Activated T-cell treated with anti-CD3 and anti-CD28 coated beads, Interleukin-2, amount 50 U/mL, for 24 hours (primary cell): ENCODE results near the gene THEM5.
"Not testable (repeated sequence)": the region's sequence is repeated elsewhere in the genome, so short reads cannot be mapped to it uniquely, and the experiment has no call there.

Experiments used
- DNase-seq: peaks from one replicate; pipeline ENCODE4 v3.0.0-alpha.2; 2020
- H3K27ac Mint-ChIP-seq: 2 replicates; pipeline ENCODE4 v1.8.0; 2020; ENCODE audit warnings: mild to moderate bottlenecking, mixed read lengths
- H3K27me3 Mint-ChIP-seq: 2 replicates; pipeline ENCODE4 v1.8.0; 2020; ENCODE audit warnings: mixed read lengths
- H3K36me3 Mint-ChIP-seq: 2 replicates; pipeline ENCODE4 v1.8.0; 2020; ENCODE audit warnings: low read depth, mixed read lengths
- H3K4me1 Mint-ChIP-seq: 2 replicates; pipeline ENCODE4 v1.8.0; 2020; ENCODE audit warnings: low read depth, mixed read lengths
- H3K4me3 Mint-ChIP-seq: 2 replicates; pipeline ENCODE4 v1.8.0; 2020; ENCODE audit warnings: mild to moderate bottlenecking, moderate library complexity, mixed read lengths
- H3K9me3 Mint-ChIP-seq: 2 replicates; pipeline ENCODE4 v1.8.0; 2020; ENCODE audit warnings: mixed read lengths

Gene THEM5

DNA sequence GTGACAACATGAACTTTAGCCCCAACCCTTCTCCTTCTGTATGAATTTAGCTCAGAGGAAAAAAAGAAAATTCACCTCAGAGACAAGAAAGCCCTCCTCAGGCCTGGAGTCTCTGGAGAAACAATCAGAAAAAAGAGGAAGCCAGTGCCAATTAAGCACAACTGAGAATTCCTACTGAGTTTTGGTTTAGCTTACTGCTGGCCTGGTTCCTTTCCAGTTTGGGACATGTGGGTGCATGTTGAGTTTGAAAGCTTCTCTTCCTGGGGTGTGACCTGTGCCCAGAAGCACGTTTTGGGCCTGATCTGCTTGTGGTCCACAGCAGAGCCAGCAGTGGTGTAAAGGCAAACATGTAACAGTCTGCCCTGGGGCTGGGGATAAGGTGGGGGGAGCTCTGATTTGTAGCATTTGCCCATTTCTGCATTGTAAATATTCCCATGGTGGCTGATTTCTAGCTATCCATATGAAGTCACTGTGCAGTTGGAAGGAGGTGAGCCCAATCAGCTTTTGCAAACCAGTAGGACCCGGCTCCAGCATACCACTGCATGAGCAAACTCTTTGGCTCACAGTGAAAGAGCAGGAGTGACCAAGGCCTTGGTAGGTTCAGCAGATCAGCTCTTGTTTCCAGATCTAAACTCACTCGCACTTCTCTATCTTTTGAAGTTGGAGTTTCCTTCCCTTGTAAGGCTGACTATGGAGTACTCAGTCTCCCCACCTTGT, 4.7 kb upstream of the THEM5 start:
- Mint-ChIP-seq H3K4me3 (no peak overlapping the region), H3K27ac (no peak overlapping the region), H3K27me3 (no peaks in the 10 kb centered on the region), H3K36me3 (peaks cover 3% of the 10 kb centered on the region), H3K9me3 (no peaks in the 10 kb centered on the region), H3K4me1 (no peaks in the 10 kb centered on the region)
- no peak for DNase-seq

DNA sequence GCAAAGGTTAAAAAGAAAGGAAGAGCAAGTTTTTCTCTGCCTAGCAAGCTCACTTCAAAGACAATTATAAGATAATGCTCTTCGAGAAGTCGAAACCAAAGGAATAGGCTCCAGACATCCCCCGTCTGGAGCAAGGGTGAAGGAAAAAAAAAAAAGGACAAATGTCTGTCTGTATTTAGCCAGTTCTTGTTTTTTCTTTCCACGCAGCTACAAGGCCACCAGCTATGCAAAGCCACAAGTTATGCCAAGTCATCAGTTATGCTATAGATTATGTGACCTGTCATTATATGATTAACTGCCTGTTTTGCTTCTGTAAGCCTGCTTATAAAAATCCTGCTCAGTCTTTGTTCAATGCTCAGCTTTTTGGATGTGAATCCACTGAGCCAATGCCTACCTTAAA, 2.4 kb upstream of the THEM5 start:
- no peaks in the 10 kb centered on the region for H3K27me3 Mint-ChIP-seq
- no peak overlapping the region for H3K4me3 Mint-ChIP-seq

DNA sequence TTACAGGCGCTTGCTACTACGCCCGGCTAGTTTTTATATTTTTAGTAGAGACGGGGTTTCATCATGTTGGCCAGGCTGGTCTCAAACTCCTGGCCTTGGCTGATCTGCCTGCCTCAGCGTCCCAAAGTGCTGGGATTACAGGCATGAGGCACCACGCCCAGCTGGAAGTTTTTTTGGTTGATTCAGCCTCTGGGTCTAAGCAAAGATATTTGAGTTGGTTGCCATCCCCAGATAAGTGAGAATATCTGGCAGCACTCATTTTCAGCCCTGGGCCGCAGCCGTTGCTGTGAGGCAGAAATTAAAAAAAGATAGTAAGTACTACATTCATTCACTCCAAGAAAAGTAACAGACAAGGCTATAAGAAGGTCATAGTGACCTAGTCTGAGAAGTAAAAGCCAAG, 2.0 kb upstream of the THEM5 start:
- H3K36me3 Mint-ChIP-seq: peaks cover 16% of the 10 kb centered on the region

More for the DNA sequence above, 2.4 kb upstream of the THEM5 start:
- Mint-ChIP-seq H3K27ac (no peak overlapping the region), H3K9me3 (no peaks in the 10 kb centered on the region), H3K4me1 (no peaks in the 10 kb centered on the region), H3K36me3 (peaks cover 15% of the 10 kb centered on the region)
- no peak for DNase-seq

DNA sequence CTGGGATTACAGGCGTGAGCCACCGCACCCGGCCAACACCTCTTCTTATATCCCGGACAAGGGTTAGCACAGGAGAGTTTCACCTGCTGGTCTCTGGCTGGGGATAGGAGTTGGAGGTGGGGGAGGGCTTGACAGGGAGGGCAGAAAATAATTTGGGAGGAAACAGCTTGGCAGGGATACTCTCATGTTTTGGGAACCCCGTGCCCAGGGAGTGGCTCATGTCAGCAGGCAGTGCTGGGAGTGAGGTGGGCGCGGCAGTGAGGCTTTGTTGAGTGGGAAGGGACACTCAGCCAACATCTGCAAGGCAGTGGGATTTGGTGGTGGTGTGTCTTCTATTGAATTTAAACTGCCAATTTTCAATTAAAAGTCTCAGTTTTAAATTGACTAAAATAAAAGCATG, 1.1 kb upstream of the THEM5 start:
- H3K4me1 Mint-ChIP-seq: peaks cover 2% of the 10 kb centered on the region
- no peak for DNase-seq
- peaks cover 19% of the 10 kb centered on the region for H3K36me3 Mint-ChIP-seq
- H3K27me3 Mint-ChIP-seq: no peaks in the 10 kb centered on the region
- no peaks in the 10 kb centered on the region for H3K9me3 Mint-ChIP-seq
- no peak overlapping the region for H3K27ac Mint-ChIP-seq
- H3K4me3 Mint-ChIP-seq: no peak overlapping the region

More for the DNA sequence above, 2.0 kb upstream of the THEM5 start:
- H3K4me1 Mint-ChIP-seq, H3K27ac Mint-ChIP-seq, DNase-seq, H3K4me3 Mint-ChIP-seq, H3K9me3 Mint-ChIP-seq, H3K27me3 Mint-ChIP-seq: not testable (repeated sequence)

DNA sequence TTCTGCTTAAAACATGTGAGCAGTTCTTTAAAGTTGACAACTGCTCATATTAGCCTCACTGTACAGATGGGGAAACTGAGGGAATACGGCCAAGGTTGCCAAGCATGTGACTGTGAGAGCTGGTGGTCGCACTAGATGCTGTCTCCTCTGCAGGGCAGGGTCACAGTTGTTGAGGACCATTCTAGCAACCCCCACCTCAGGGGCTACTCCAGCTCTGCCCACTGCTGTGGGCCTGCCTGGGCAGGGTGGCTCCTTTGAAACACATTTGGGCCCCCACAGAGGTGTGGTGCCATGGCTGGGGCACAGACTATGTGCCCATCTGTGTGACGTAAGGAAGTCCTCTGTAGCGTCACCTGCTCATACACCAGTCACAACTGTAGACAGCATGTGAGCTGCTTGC, 779 bp downstream of the THEM5 start:
- no peak overlapping the region for H3K4me3 Mint-ChIP-seq
- H3K4me1 Mint-ChIP-seq: peaks cover 18% of the 10 kb centered on the region
- DNase-seq: no peak
- no peak overlapping the region for H3K27ac Mint-ChIP-seq
- H3K9me3 Mint-ChIP-seq: no peaks in the 10 kb centered on the region
- H3K27me3 Mint-ChIP-seq: no peaks in the 10 kb centered on the region
- H3K36me3 Mint-ChIP-seq: peaks cover 28% of the 10 kb centered on the region

DNA sequence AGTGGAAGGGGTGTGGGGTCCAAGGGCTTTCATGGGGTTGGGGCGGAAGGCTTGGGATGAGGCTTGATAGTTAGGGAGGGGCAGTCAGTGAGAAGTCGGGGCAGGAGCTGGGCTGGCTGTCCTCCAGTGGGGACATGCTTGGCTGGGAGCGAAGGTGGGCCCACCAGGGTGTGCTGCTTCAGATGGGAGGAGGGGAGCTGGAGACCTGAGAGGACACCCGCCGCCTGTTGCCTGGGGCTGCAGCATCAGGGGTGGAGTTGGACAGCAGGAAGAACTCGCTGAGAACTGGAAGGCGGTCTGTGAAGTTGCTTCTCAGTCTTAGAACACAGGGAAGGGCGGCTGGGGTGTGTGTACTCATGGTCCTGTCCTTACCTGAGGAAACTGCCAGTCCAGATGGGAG, 1.6 kb downstream of the THEM5 start:
- no peaks in the 10 kb centered on the region for H3K27me3 Mint-ChIP-seq
- peaks cover 30% of the 10 kb centered on the region for H3K36me3 Mint-ChIP-seq
- peaks cover 21% of the 10 kb centered on the region for H3K4me1 Mint-ChIP-seq
- DNase-seq: no peak
- no peak overlapping the region for H3K4me3 Mint-ChIP-seq
- no peaks in the 10 kb centered on the region for H3K9me3 Mint-ChIP-seq
- H3K27ac Mint-ChIP-seq: no peak overlapping the region

DNA sequence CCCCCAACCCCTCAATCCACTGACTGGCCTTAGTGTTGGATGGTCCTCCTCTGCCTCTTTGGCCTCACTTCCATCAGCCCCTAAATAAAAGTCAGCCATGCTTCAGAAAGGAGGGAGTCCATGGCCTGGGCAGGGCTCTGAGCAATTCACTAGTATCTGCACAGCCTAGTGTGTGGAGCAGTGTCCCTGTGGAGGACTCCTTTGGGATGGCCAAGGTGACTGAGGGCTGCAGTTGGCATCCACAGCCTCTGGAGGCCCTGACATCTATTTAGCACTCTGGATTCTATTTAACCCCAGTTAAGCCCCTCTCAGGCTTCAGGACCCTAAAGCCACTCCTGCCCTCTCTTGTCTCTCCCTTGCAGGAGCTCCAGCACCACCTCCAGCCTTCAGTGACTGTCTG, 3.6 kb downstream of the THEM5 start:
- no peak overlapping the region for H3K27ac Mint-ChIP-seq
- H3K27me3 Mint-ChIP-seq: no peaks in the 10 kb centered on the region
- no peak for DNase-seq
- H3K36me3 Mint-ChIP-seq: peaks cover 40% of the 10 kb centered on the region
- peaks cover 32% of the 10 kb centered on the region for H3K4me1 Mint-ChIP-seq
- H3K9me3 Mint-ChIP-seq: no peaks in the 10 kb centered on the region
- no peak overlapping the region for H3K4me3 Mint-ChIP-seq

DNA sequence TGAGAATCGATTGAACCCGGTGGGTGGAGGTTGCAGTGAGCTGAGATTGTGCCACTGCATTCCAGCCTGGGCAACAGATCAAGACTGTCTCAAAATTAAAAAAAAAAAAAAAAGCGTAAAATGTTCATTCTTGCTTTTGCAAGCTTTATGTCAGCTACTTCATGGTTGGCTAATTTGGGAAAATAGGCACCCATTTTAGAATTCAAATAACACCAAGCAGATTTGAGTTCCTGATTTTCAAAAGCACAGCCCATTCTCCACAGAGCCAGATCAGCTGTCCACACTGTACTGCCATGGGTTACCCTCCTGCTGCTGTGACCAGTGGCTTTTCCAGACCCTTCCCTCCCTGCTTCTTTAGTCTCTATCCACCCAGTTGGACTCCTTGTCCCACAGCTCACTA, 4.4 kb downstream of the THEM5 start:
- H3K27me3 Mint-ChIP-seq: no peaks in the 10 kb centered on the region
- H3K36me3 Mint-ChIP-seq: peaks cover 45% of the 10 kb centered on the region
- H3K4me1 Mint-ChIP-seq: peaks cover 32% of the 10 kb centered on the region
- no peak overlapping the region for H3K4me3 Mint-ChIP-seq
- H3K27ac Mint-ChIP-seq: peak overlapping the region; percentile 89
- no peak for DNase-seq
- no peaks in the 10 kb centered on the region for H3K9me3 Mint-ChIP-seq

DNA sequence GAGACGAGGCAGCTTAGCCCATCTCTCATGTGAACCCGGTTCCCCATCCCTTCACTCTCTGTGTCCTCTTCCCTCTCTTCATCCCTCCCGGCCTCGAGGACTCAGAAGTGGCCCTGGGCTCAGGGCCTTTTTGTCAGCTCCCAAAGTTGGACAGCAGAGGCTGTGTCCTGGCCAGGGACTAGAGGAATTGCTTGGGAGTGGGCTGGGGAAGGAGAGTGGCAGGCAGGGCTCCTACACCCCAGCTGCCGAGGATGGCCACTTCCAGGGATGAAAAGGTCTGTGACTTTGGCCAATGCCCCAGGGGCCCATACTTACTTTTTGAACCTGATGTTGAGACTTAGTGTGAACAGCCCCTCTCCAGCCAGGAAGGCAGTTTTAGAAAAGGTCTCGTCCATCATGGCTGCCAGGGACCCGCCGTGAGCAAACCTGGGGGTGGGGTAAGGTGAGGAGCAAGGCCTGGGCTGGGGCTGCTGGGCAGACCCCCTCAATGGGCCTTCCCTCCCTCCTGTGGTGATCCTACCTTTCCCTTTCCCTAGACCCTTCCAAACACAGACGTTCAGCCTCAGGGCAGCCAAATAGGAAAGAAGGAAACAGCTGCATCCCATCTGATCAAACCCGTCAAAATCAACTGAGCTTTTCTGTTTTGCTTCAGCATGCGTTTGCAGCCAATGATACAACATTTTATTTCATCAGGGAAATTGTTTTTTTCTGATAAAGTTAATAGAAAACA, 5.5 kb downstream of the THEM5 start:
- Mint-ChIP-seq H3K36me3 (peaks cover 50% of the 10 kb centered on the region), H3K27ac (peak overlapping the region; percentile 71), H3K27me3 (no peaks in the 10 kb centered on the region), H3K9me3 (no peaks in the 10 kb centered on the region), H3K4me1 (peaks cover 32% of the 10 kb centered on the region), H3K4me3 (no peak overlapping the region)
- DNase-seq: no peak

DNA sequence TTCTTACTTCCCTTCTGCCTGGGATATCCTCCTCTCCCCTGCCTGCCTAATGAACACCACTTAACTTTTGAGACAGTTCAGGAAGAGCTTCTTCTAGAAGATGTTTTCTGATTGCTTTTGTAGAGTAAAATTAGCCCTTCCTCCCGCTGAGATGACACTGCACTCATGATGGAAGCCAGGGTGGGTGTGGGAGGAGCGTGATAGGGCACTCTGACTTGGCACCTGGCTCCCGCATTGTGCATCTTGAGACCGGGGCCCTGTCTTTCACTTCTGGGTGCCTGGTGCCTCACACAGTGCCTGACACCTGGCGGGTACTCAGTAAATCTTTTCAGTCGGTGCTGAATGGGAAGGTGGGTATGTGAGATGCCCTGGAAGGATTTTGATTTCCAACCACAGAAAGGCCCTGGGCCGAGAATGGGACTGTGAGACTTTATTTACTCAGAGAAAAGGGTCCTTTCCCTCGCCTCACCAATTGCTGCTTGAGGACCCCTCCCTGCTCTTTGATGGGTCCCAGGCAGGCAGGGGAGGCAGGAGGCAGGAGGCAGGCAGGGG, 6.8 kb downstream of the THEM5 start:
- no peaks in the 10 kb centered on the region for H3K9me3 Mint-ChIP-seq
- H3K27ac Mint-ChIP-seq: peak overlapping the region; percentile 48
- DNase-seq: no peak
- H3K36me3 Mint-ChIP-seq: peaks cover 54% of the 10 kb centered on the region
- no peaks in the 10 kb centered on the region for H3K27me3 Mint-ChIP-seq
- peaks cover 35% of the 10 kb centered on the region for H3K4me1 Mint-ChIP-seq
- H3K4me3 Mint-ChIP-seq: no peak overlapping the region

DNA sequence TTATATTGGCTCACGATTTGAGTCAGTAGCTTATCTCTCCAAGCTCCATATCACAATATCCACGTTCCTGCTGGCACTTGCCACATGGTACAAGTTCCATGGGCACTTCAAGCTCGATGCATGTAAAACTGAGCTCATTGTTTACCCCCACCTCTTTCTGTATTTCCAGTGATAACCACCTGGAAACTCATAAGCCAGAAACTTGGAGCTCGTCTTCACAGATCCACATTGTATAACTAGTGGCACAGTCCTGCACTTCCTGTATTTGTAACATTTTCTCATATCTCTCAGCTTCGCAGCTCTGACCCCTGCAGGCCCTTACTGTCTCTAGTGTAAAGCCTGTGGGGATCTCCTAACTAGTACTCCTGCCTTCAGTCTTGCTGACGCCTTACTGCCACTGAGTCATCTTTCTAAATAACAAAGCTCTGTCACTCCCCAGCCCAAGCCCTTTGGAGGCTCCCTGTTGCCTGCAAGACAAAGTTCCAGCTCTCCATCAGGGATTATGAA, 7.4 kb downstream of the THEM5 start:
- no peak for DNase-seq
- peaks cover 38% of the 10 kb centered on the region for H3K4me1 Mint-ChIP-seq
- peaks cover 55% of the 10 kb centered on the region for H3K36me3 Mint-ChIP-seq
- no peak overlapping the region for H3K4me3 Mint-ChIP-seq
- H3K9me3 Mint-ChIP-seq: no peaks in the 10 kb centered on the region
- H3K27me3 Mint-ChIP-seq: no peaks in the 10 kb centered on the region
- peak overlapping the region; percentile 48 for H3K27ac Mint-ChIP-seq

DNA sequence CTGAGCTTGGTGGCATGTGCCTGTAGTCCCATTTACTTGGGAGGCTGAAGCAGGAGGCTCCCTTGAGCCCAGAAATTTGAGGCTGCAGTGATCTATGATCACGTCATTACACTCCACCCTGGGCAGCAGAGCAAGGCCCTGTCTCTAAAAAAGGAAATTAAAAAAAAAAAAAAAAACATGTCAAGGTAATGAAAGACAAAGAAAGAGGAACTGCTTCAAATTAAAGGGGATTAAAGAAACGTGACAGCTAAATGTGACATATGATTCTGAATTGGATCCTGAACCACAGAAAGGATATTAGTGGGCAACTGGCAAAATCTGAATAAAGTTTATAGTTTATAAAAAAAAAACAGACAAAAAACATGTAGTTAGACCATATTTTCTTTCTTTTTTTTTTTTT, 10.1 kb downstream of the THEM5 start:
- peaks cover 49% of the 10 kb centered on the region for H3K4me1 Mint-ChIP-seq
- peaks cover 58% of the 10 kb centered on the region for H3K36me3 Mint-ChIP-seq
- DNase-seq: no peak

DNA sequence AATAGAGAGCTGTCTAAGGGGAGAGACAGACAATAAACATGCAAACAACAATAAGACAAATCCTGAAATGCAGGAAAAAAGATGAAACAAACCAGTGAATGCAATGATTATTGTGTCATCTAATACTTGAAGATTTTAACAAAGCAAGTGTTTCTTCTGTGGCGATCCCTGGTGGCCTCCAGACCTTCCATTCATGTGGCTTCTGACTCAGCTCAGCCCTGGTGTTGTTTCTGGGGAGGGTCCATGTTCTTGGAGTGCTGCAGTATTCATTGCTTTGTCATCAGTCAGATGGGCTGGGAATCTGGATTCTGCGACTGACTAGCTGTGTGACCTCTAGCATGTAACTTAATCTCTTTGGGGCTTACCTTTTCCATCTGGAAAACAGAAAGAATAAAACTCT, 12.4 kb downstream of the THEM5 start:
- H3K27me3 Mint-ChIP-seq: no peaks in the 10 kb centered on the region
- no peak overlapping the region for H3K4me3 Mint-ChIP-seq
- H3K36me3 Mint-ChIP-seq: peaks cover 49% of the 10 kb centered on the region
- no peak for DNase-seq
- no peaks in the 10 kb centered on the region for H3K9me3 Mint-ChIP-seq
- H3K4me1 Mint-ChIP-seq: peaks cover 50% of the 10 kb centered on the region
- H3K27ac Mint-ChIP-seq: no peak overlapping the region

More for the DNA sequence above, 10.1 kb downstream of the THEM5 start:
- Mint-ChIP-seq H3K27me3 (no peaks in the 10 kb centered on the region), H3K27ac (no peak overlapping the region), H3K4me3 (no peak overlapping the region), H3K9me3 (no peaks in the 10 kb centered on the region)

DNA sequence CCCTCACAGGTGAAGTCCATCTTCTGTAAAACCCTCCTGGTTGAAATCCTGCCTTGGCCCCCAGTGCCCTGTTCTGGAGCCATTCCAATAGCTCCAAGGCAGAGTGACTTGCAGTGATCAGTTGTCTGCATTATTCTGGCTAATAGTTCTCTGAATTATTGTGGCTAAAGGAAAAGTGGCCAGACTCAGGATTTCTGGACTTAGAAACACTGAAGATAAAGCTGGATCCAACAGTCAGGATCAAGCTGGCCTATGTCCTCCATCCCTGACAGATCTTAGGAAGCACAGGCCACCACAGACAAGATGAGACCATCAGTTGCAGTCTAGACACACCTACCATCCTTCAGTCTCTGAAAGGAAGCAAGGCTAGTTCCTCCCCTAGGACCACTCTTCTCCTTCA, 13.1 kb downstream of the THEM5 start:
- H3K9me3 Mint-ChIP-seq: no peaks in the 10 kb centered on the region
- DNase-seq: no peak
- no peak overlapping the region for H3K27ac Mint-ChIP-seq
- H3K36me3 Mint-ChIP-seq: peaks cover 45% of the 10 kb centered on the region
- H3K4me1 Mint-ChIP-seq: peaks cover 50% of the 10 kb centered on the region
- H3K27me3 Mint-ChIP-seq: no peaks in the 10 kb centered on the region
- peak overlapping the region; percentile 85 for H3K4me3 Mint-ChIP-seq
